ENCODE data around the gene SETD3. TPM values are rescaled to one million over a fixed set of nuclear protein-coding genes. Genes with fewer than 3 reads are reported as not detected.

Gene SETD3
- total RNA-seq, 1 donor from 2014 or later = 44.3 TPM

DNA sequence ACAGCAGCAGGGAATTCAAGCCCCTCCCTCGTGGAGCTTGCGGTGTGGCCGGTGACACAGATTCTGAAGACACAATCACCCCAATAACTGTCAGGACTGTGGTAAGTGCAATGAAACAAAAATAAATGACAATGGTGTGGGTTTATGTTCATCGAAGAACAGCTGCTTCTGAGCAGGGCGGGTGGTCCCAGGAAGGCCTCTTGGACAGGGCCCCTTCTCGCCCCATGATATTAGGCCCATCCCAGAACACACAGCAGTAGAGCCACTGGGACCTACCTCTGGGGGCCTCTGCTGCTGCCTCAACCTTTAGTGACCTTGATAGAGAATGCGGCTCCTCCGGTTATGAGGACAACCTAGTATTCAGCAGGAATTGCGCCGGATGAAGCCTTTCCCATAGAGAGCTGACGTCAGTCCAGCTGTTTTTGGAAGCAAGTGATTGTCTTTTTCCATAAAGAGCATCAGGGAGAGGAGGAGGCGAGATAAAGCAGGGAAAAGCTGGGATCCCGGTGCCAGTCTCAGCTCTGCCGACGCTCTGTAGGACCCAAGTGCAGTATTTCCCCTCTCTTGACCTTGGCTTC, 124.5 kb downstream of the SETD3 start:
- no peak for DNase-seq (ENCODE audit: low read depth)
- no peak for TF ChIP-seq CTCF (conservative IDR thresholded peaks at IDR 0.05; ENCODE audit: low read depth, low read length)
- no peak overlapping the region for H3K4me3 ChIP-seq (ENCODE audit: low read depth, low read length)

- no peak for TF ChIP-seq CTCF (conservative IDR thresholded peaks at IDR 0.05; ENCODE audit: low read depth, low read length)
- no peak overlapping the region for H3K4me3 ChIP-seq (ENCODE audit: low read depth, low read length)
- no peak for DNase-seq (ENCODE audit: low read depth)
These were observed 126.3 kb downstream of the SETD3 start for GRCh38 chr14:99354166-99354875.

DNA sequence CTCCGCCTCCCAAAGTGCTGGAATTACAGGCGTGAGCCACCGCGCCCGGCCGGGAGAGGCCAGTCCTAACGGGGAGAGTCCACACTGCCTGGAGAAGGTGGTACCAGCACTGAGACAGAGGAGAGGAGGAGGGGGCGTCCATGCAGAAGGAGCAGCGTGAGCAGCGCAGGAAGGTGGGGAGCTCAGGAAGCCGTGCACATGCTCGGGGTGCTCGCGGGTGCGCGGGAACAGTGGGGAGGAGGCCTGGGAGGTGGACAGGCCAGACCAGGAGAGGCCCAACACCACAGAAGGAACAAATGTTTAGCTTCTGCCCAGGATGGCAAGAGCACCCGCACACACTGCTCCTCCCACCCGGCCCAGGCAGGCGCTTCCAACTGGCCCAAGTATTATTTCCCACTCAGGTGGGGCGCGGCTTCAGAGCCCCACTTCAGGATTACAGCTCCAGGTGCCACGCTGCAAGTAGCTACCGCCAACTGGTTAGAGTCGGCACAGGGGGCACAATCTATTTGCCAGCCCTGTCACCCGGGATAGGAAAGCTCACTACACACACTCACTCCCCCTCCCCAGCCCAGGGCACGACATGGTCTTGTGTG, 127.9 kb downstream of the SETD3 start:
- no peak for TF ChIP-seq CTCF (conservative IDR thresholded peaks at IDR 0.05; ENCODE audit: low read depth, low read length)
- no peak overlapping the region for H3K4me3 ChIP-seq (ENCODE audit: low read depth, low read length)

GRCh38 chr14:99351166-99352007, 129.3 kb downstream of the SETD3 start:
- no peak for DNase-seq (ENCODE audit: low read depth)
- TF ChIP-seq CTCF (conservative IDR thresholded peaks at IDR 0.05; ENCODE audit: low read depth, low read length) = no peak
- no peak overlapping the region for H3K4me3 ChIP-seq (ENCODE audit: low read depth, low read length)

More for the DNA sequence above, 127.9 kb downstream of the SETD3 start:
- DNase-seq (ENCODE audit: low read depth) = no peak

GRCh38 chr14:99350751-99351150, 129.9 kb downstream of the SETD3 start:
- DNase-seq (ENCODE audit: low read depth) = no peak
- TF ChIP-seq CTCF (conservative IDR thresholded peaks at IDR 0.05; ENCODE audit: low read depth, low read length) = no peak
- H3K4me3 ChIP-seq (ENCODE audit: low read depth, low read length) = no peak overlapping the region

DNA sequence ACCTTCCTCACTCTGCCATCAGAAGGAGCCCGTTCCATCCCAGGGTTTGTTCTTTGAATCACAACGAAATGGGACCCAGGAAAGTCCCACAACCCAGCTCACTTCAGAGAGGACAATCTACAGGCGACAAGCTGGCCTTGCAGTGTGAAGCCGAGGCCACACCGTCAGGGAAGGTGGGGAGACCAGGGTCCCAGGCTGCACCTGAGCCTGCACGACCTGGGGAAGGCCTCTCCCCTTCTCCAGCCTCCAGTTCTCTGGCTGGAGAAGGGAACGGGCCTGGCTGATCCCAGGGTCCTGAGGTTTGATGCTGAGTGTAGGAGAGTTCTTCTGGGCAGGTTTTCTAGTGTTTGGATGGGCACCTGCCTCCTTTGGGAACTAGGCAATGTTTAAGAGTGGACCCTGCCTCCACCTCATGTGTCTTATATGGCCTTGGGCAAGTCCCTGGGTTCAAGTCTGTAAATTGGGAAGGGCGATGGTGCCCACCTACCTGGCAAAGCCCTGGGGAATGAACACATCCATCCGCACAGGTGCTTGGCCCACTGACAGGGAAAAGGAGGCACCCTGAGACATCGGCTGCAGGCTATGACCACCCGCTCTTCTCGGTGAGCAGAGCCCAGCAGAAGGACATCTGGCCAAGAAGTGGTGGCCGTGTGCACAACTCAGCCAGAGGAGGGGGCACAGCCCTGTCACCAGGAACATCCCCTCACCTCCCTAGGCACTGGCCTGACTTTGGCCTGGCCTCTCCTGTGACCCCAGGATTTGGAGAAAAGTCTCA, 130.8 kb downstream of the SETD3 start:
- no peak for TF ChIP-seq CTCF (conservative IDR thresholded peaks at IDR 0.05; ENCODE audit: low read depth, low read length)
- no peak overlapping the region for H3K4me3 ChIP-seq (ENCODE audit: low read depth, low read length)
- no peak for DNase-seq (ENCODE audit: low read depth)

All from epithelial cell of proximal tubule (primary cell).